K562 (cell line): Measurements from ENCODE around the gene IL17F. TPM values are rescaled to one million over a fixed set of nuclear protein-coding genes. Genes with fewer than 3 reads are reported as not detected.

Source experiments
- ATAC-seq: fragments of 200-7000 bp; cut with Tn5 transposase; 3 replicates; pipeline ENCODE4 v1.9.1; 2020; ENCODE audit warnings: moderate library complexity
- BruUV-seq: library from RNA; stranded (reverse); fragments of 400-500 nt; replicated peaks from 2 replicates; lab custom pipeline; 2021; lab: Mats Ljungman, UMichigan
- CTCF ChIA-PET: fragments of 300-600 bp; formaldehyde crosslinking; extraction: SDS; loops from one replicate; lab custom pipeline; 2021; ENCODE audit warnings: low intra/inter-chr PET ratio; lab: Yijun Ruan, JAX
- POLR2A ChIA-PET: fragments of 300-600, 350-650 bp; sonication (Branson Sonifier 250); formaldehyde crosslinking; extraction: SDS; loops from one replicate; lab custom pipeline; 2021; ENCODE audit warnings: antibody characterized with exemption, inconsistent platforms; lab: Yijun Ruan, JAX
- DNase-seq, 4 experiments: peaks; one replicate each; pipeline versions ENCODE4 v3.0.0 to v3.0.0-alpha.2; 2011 to 2018; ENCODE audit warnings: low spot score in 3 of 4, mixed read lengths in 3 of 4; ENCODE audit errors: extremely low read depth in 1 of 4
- FAIRE-seq: peaks from 2 replicates; lab custom pipeline; 2011; peaks lifted over from hg19 to GRCh38; lab: Jason Lieb, UNC
- H2AFZ ChIP-seq: 2 replicates; pipeline ENCODE4 v1.6.0; 2011; ENCODE audit warnings: low read depth, low read length, control low read depth, inconsistent platforms
- H3K27ac ChIP-seq: fragments of 200-600 bp; 3 replicates; pipeline ENCODE4 v1.8.0; 2011; ENCODE audit warnings: low read depth, mild to moderate bottlenecking, control low read depth, inconsistent platforms, low read length, moderate library complexity, mixed read lengths; ENCODE audit errors: extremely low read depth
- H3K27me3 ChIP-seq, 2 experiments: fragments of 300-600 bp in 1 of 2; 2 replicates in 1 of 2; 3 replicates in 1 of 2; pipeline versions ENCODE4 v1.6.0 to v1.8.0; 2011; ENCODE audit warnings: inconsistent platforms in 2 of 2, low read length in 2 of 2, mild to moderate bottlenecking in 1 of 2, mixed read lengths in 1 of 2, moderate library complexity in 1 of 2; ENCODE audit not compliant: control insufficient read depth in 2 of 2, insufficient read depth in 2 of 2
- H3K36me3 ChIP-seq: fragments of 300-600 bp; 3 replicates; pipeline ENCODE4 v1.8.0; 2011; ENCODE audit warnings: mild to moderate bottlenecking, low read length, inconsistent platforms; ENCODE audit not compliant: control insufficient read depth, insufficient read depth
- H3K4me1 ChIP-seq, 2 experiments: fragments of 200-600 bp in 1 of 2; replicated peaks in 1 of 2; 2 replicates in 1 of 2; 3 replicates in 1 of 2; pipeline versions ENCODE4 v1.5.1 to v1.8.0; 2011; ENCODE audit warnings: inconsistent platforms in 2 of 2, low read length in 2 of 2, mild to moderate bottlenecking in 1 of 2, mixed read lengths in 1 of 2, moderate library complexity in 1 of 2; ENCODE audit not compliant: control insufficient read depth in 2 of 2, insufficient read depth in 2 of 2
- H3K4me2 ChIP-seq: 2 replicates; pipeline ENCODE4 v1.6.1; 2011; ENCODE audit warnings: low read length, control low read depth, inconsistent platforms, mixed read lengths; ENCODE audit not compliant: insufficient read depth
- H3K4me3 ChIP-seq: fragments of 200-600 bp; sonication (generic), shearing (Covaris generic); 2 replicates; pipeline ENCODE4 v1.5.1; 2016; ENCODE audit warnings: control low read depth, inconsistent platforms
- H3K79me2 ChIP-seq: fragments of 200-600 bp; 3 replicates; pipeline ENCODE4 v1.8.0; 2011; ENCODE audit warnings: low read length, inconsistent platforms; ENCODE audit not compliant: control insufficient read depth, insufficient read depth
- H3K9ac ChIP-seq, 2 experiments: 2 replicates each; pipeline versions ENCODE4 v1.6.0 to v1.6.1; 2011; ENCODE audit warnings: low read depth in 2 of 2, low read length in 2 of 2, control low read depth in 1 of 2, inconsistent platforms in 1 of 2, mild to moderate bottlenecking in 1 of 2, mixed read lengths in 1 of 2; ENCODE audit not compliant: insufficient read depth in 1 of 2
- H3K9me1 ChIP-seq: one replicate; pipeline ENCODE4 v1.6.0; 2011; ENCODE audit warnings: inconsistent platforms, mild to moderate bottlenecking, low read length, moderate library complexity; ENCODE audit not compliant: control insufficient read depth, insufficient read depth
- H3K9me3 ChIP-seq: replicated peaks from 2 replicates; pipeline ENCODE4 v1.5.1; 2011; ENCODE audit warnings: low read depth, low read length, inconsistent platforms; ENCODE audit not compliant: control insufficient read depth, insufficient read depth
- H4K20me1 ChIP-seq: replicated peaks from 2 replicates; pipeline ENCODE4 v1.6.1; 2011; ENCODE audit warnings: low read length, inconsistent platforms, mixed read lengths; ENCODE audit not compliant: control insufficient read depth, insufficient read depth
- ARNT ChIP-seq, 2 experiments: fragments of 450-650 bp; IDR thresholded peaks; 2 replicates each; pipeline ENCODE4 v1.6.1; 2016; ENCODE audit warnings: mild to moderate bottlenecking in 1 of 2
- BRD4 ChIP-seq: fragments of 200-600 bp; sonication (generic); IDR thresholded peaks from 2 replicates; pipeline ENCODE4 v1.6.1; 2017; ENCODE audit warnings: inconsistent platforms
- CREB1 ChIP-seq, 2 experiments: sonication (generic) in 1 of 2; formaldehyde crosslinking in 1 of 2; IDR thresholded peaks; 2 replicates each; pipeline versions ENCODE4 v1.6.1 to v1.8.0; 2012 to 2022; ENCODE audit warnings: inconsistent platforms in 1 of 2, mild to moderate bottlenecking in 1 of 2, missing genetic modification reagents in 1 of 2, moderate library complexity in 1 of 2
- ELF4 ChIP-seq: fragments of 450-650 bp; formaldehyde crosslinking; IDR thresholded peaks from 2 replicates; pipeline ENCODE4 v1.4.0; 2022; ENCODE audit warnings: missing genetic modification characterization
- JUND ChIP-seq, 2 experiments: IDR thresholded peaks; 2 replicates in 1 of 2; 3 replicates in 1 of 2; pipeline ENCODE4 v1.6.1; 2011; ENCODE audit warnings: borderline replicate concordance in 2 of 2, low read depth in 2 of 2, low read length in 2 of 2, improper control_type of control experiment in 1 of 2, missing biosample characterization in 1 of 2, missing genetic modification characterization in 1 of 2, missing genetic modification reagents in 1 of 2
- MCM2 ChIP-seq: fragments of 450-650 bp; IDR thresholded peaks from 2 replicates; pipeline ENCODE4 v1.6.1; 2017; ENCODE audit warnings: low read depth, mild to moderate bottlenecking
- NFIX ChIP-seq: fragments of 250-450 bp; sonication (Bioruptor Pico); IDR thresholded peaks from 2 replicates; pipeline ENCODE4 v1.4.0; 2020; ENCODE audit warnings: low read depth, mild to moderate bottlenecking, moderate library complexity
- NRF1 ChIP-seq, 2 experiments: fragments of 450-650 bp; IDR thresholded peaks in 1 of 2; conservative IDR thresholded peaks in 1 of 2; 2 replicates each; pipeline ENCODE4 v1.6.1; 2014; ENCODE audit warnings: mild to moderate bottlenecking in 2 of 2
- PML ChIP-seq: IDR thresholded peaks from 2 replicates; pipeline ENCODE4 v1.6.1; 2012; ENCODE audit warnings: low read length, inconsistent platforms
- POLR3A ChIP-seq: IDR thresholded peaks from 2 replicates; pipeline ENCODE4 v1.6.1; 2011; ENCODE audit warnings: borderline replicate concordance, mild to moderate bottlenecking, moderate library complexity; ENCODE audit not compliant: insufficient read length, insufficient read depth; ENCODE audit errors: extremely low read depth
- RCOR1 ChIP-seq, 2 experiments: IDR thresholded peaks; 2 replicates each; pipeline ENCODE4 v1.6.1; 2012; ENCODE audit warnings: low read depth in 2 of 2, low read length in 2 of 2, borderline replicate concordance in 1 of 2, improper control_type of control experiment in 1 of 2
- SMARCA4 ChIP-seq: fragments of 450-650 bp; IDR thresholded peaks from 2 replicates; pipeline ENCODE4 v1.6.1; 2016
- TRIM24 ChIP-seq, 2 experiments: fragments of 450-650 bp; IDR thresholded peaks; 2 replicates each; pipeline ENCODE4 v1.6.1; 2016
- ZFPM2 ChIP-seq: fragments of 250-450 bp; sonication (Bioruptor Pico); IDR thresholded peaks from 2 replicates; pipeline ENCODE4 v1.5.1; 2022; ENCODE audit warnings: mild to moderate bottlenecking
- ZKSCAN8 ChIP-seq: fragments of 200-800 bp; sonication (Bioruptor generic); IDR thresholded peaks from 2 replicates; pipeline ENCODE4 v1.6.1; 2016; ENCODE audit warnings: missing genetic modification characterization, missing compliant biosample characterization
- ZNF24 ChIP-seq: fragments of 450-650 bp; IDR thresholded peaks from 2 replicates; pipeline ENCODE4 v1.6.1; 2016
- ZNF780A ChIP-seq: fragments of 250-450 bp; sonication (Bioruptor Pico); IDR thresholded peaks from 2 replicates; pipeline ENCODE4 v1.5.0; 2021; ENCODE audit warnings: mild to moderate bottlenecking
- WGBS: fragments of 100-300 bp; shearing (Covaris generic); methylation state at CpG from one replicate; pipeline ENCODE4 v1.1.6; 2016; ENCODE audit warnings: low coverage, mixed read lengths; ENCODE audit not compliant: insufficient coverage; ENCODE audit errors: missing lambda C conversion rate; 5-methylcytosine and 5-hydroxymethylcytosine counted together
- in situ Hi-C: fragments of 300-500 bp; cut with MboI; formaldehyde crosslinking; loops from 4 replicates; pipeline ENCODE4 v1.15.0; 2018; ENCODE audit warnings: inconsistent platforms, mixed read lengths
- intact Hi-C: fragments of 100-400 bp; cut with micrococcal nuclease; formaldehyde crosslinking; loops from 2 replicates; pipeline ENCODE4 v1.14.2; 2022
- polyA plus RNA-seq, 8 experiments: library from polyadenylated mRNA; depleted of rRNA in 4 of 8; stranded (reverse) in 5 of 8; unstranded in 3 of 8; fragments of >200 nt; fragmentation: Nextera tagmentation in 2 of 8; fragmentation: Illumina TruSeq in 1 of 8; extraction: Ambion mirVana in 2 of 8; extraction: Trizol in 1 of 8; gene quantifications; 2 replicates each; pipeline versions ENCODE4 v1.2.1 to v1.2.3, GENCODE V29; 2011 to 2014; ENCODE audit warnings: inconsistent platforms in 1 of 8, missing spikeins in 1 of 8
- total RNA-seq, 7 experiments: library from RNA; depleted of rRNA in 6 of 7; stranded (reverse); fragments of >200 nt in 6 of 7; fragmentation: Illumina TruSeq in 2 of 7; extraction: Trizol in 2 of 7; gene quantifications; 2 replicates each; pipeline versions ENCODE4 v1.2.1 to v1.2.3, GENCODE V29; 2011 to 2021; ENCODE audit warnings: low replicate concordance in 1 of 7
- TF ChIP-seq, protein P1 (sequence below): fragments of 250-450 bp; sonication (Bioruptor Pico); IDR thresholded peaks from 2 replicates; pipeline ENCODE4 v1.4.0; 2020
- TF ChIP-seq, protein P2 (sequence below), 2 experiments: IDR thresholded peaks; 2 replicates each; pipeline ENCODE4 v1.6.1; 2012; ENCODE audit warnings: improper control_type of control experiment in 2 of 2, low read depth in 2 of 2, low read length in 2 of 2, borderline replicate concordance in 1 of 2

The IL17F gene
- total and polyA plus RNA-seq, 9 of the 15 experiments (the other 6 are each of a cell fraction or from before 2014, with no cell fraction given) = not detected

DNA sequence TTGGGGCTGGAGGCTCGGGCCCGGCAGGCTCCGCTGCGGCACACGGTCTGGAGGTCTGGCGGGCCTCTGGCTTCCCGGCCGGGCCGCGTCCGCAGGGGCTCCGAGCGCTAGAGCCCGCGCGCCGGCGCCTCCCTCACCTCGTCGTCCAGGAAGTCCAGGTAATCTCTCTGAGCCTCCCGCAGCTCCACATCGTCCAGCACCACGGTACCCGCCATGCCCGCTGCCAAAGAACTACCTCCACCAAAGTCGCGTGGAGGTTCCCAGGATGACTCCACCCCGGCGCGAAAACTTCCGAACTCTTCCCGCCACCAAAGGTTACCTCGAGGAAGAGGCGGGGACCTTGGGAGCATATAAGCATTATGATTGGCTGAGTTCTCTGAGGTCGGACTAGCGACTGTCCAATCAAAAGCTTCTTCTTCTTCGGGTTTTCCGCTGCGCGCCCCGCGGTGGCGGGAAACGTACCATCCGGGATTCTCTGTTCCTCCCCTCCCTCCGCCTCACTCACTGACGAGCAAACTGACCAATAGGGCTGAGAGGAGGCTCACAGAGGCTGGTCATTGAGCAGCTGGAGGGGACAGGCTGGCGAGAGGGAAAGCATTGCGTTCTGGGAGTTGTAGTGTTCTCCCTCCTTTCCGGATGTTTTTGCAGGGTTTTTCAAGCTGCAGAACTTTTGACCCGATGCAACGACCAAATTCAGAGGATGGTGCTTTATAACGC lies 40.3 kb upstream of the IL17F start, which contains the start of gene MCM3:
TSS of gene MCM3 (minus strand) at position 283 of the 717 bp plus-strand sequence. CDS start at position 215, 68 bp downstream.
- H3K4me2 ChIP-seq = peak within 1 kb of the TSS; percentile 86
- H3K79me2 ChIP-seq = peaks cover 50% of the 10 kb centered on the region
- no peaks in the 10 kb centered on the region for H3K9me3 ChIP-seq
- in situ Hi-C loops = no loop called here
- H3K9ac ChIP-seq = peak within 1 kb of the TSS; percentile 91 to 95
- peaks cover 40% of the 10 kb centered on the region for H3K36me3 ChIP-seq
- no peaks in the 10 kb centered on the region for H3K9me1 ChIP-seq
- intact Hi-C loops = loop anchor here (1.0 to 10.0 kb wide), 5 partner anchors 78 to 380 kb away; partner anchors contain the start of genes PAQR8 and TRAM2
- no peaks in the 10 kb centered on the region; the same call in 1 of the 2 replicates for H4K20me1 ChIP-seq
- CTCF ChIA-PET = interaction anchor here (1.1 to 1.6 kb wide), 2 partner anchors 111 to 114 kb away, joined by 4 to 10 read pairs; no protein-coding TSS in a partner anchor
- DNase-seq (peak; percentile 95 to 99 (median 97)), FAIRE-seq (peak; percentile 99), ATAC-seq (peak; percentile 98)
- POLR2A ChIA-PET = interaction anchor here (0.6 to 1.8 kb wide), 12 partner anchors 10 to 198 kb away, joined by 3 to 7 read pairs (median 4); partner anchors contain the start of gene PAQR8
- WGBS = under 1% methylated on average over 51 of the region's 53 CpGs
- no TSS peak for BruUV-seq
- H3K4me1 ChIP-seq = peaks cover 6 to 24% of the 10 kb centered on the region in 2 experiments
- peak within 1 kb of the TSS; percentile 77 for H3K4me3 ChIP-seq
- H2AFZ ChIP-seq = peak within 1 kb of the TSS; percentile 91
- no peaks in the 10 kb centered on the region for H3K27me3 ChIP-seq
- H3K27ac ChIP-seq = peak within 1 kb of the TSS; percentile 88
- TF ChIP-seq ARNT (IDR thresholded peaks at IDR 0.05) (no peak), ZKSCAN8 (CRISPR knock-in tag) (no peak), JUND (IDR thresholded peaks at IDR 0.05; ENCODE audit: borderline replicate concordance, low read depth, low read length) (peak; percentile 62; the same call in 1 of the 2 replicates), JUND (tag; IDR thresholded peaks at IDR 0.05; ENCODE audit: borderline replicate concordance, low read depth, low read length) (no peak), TRIM24 (IDR thresholded peaks at IDR 0.05) (peak in 1 of 2 experiments; percentile 66; a peak in 2 of 4 replicates), NFIX (CRISPR knock-in tag) (no peak), ZNF24 (peak; percentile 86), PML (peak; percentile 59; the same call in 1 of the 2 replicates), SMARCA4 (no peak), CREB1 (IDR thresholded peaks at IDR 0.05) (peak; percentile 76; the same call in 1 of the 2 replicates), CREB1 (CRISPR knock-in tag; IDR thresholded peaks at IDR 0.05) (peak; percentile 81; the same call in 1 of the 2 replicates), ELF4 (CRISPR knock-in tag) (no peak), MCM2 (no peak), ZFPM2 (CRISPR knock-in tag) (no peak), BRD4 (peak; percentile 62; the same call in 1 of the 2 replicates), ZNF780A (no peak), RCOR1 (IDR thresholded peaks at IDR 0.05; ENCODE audit: borderline replicate concordance in 1 of 2, low read depth in 2 of 2, low read length in 2 of 2) (0 out of 4 replicates have a peak, but pooled peaks of 1 of the 2 experiments have one; percentile 26), POLR3A (no peak), NRF1 (conservative IDR thresholded peaks at IDR 0.05 in 1 of 2, IDR thresholded peaks at IDR 0.05 in 1 of 2) (peak; percentile 78 to 83)
- TF ChIP-seq, protein P1, sequence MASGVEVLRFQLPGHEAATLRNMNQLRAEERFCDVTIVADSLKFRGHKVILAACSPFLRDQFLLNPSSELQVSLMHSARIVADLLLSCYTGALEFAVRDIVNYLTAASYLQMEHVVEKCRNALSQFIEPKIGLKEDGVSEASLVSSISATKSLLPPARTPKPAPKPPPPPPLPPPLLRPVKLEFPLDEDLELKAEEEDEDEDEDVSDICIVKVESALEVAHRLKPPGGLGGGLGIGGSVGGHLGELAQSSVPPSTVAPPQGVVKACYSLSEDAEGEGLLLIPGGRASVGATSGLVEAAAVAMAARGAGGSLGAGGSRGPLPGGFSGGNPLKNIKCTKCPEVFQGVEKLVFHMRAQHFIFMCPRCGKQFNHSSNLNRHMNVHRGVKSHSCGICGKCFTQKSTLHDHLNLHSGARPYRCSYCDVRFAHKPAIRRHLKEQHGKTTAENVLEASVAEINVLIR = peak; percentile 46
- TF ChIP-seq, protein P2, sequence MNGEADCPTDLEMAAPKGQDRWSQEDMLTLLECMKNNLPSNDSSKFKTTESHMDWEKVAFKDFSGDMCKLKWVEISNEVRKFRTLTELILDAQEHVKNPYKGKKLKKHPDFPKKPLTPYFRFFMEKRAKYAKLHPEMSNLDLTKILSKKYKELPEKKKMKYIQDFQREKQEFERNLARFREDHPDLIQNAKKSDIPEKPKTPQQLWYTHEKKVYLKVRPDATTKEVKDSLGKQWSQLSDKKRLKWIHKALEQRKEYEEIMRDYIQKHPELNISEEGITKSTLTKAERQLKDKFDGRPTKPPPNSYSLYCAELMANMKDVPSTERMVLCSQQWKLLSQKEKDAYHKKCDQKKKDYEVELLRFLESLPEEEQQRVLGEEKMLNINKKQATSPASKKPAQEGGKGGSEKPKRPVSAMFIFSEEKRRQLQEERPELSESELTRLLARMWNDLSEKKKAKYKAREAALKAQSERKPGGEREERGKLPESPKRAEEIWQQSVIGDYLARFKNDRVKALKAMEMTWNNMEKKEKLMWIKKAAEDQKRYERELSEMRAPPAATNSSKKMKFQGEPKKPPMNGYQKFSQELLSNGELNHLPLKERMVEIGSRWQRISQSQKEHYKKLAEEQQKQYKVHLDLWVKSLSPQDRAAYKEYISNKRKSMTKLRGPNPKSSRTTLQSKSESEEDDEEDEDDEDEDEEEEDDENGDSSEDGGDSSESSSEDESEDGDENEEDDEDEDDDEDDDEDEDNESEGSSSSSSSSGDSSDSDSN (IDR thresholded peaks at IDR 0.05; ENCODE audit: borderline replicate concordance in 1 of 2, low read depth in 2 of 2, low read length in 2 of 2) = peak in 1 of 2 experiments; percentile 66; a peak in 1 of 4 replicates
